CD8-positive, alpha-beta memory T cell (primary cell): ENCODE results near the gene RETN. TPM values are rescaled to one million over a fixed set of nuclear protein-coding genes. Genes with fewer than 3 reads are reported as not detected.
A peak's percentile ranks its signal among the peaks of the same experiment; 100 is the strongest.

Source experiments
- CTCF ChIA-PET: fragments of 350-600 bp; sonication (Branson Sonifier 250); formaldehyde crosslinking; loops from one replicate; lab custom pipeline; 2021; ENCODE audit warnings: antibody characterized with exemption; lab: Charles Lee
- POLR2A ChIA-PET: fragments of 350-600 bp; sonication (Branson Sonifier 250); formaldehyde crosslinking; loops from one replicate; lab custom pipeline; 2021; ENCODE audit warnings: antibody characterized with exemption; lab: Charles Lee
- DNase-seq, 5 donors: peaks; one replicate each; pipeline versions ENCODE4 v3.0.0 to v3.0.0-alpha.2; 2020 to 2022; ENCODE audit warnings: mixed read lengths in 1 of 5
- H3K27ac ChIP-seq: one replicate; pipeline ENCODE4 v1.7.0; 2013; ENCODE audit warnings: low read depth, mild to moderate bottlenecking, low read length, moderate library complexity
- H3K27me3 ChIP-seq: 2 replicates; pipeline ENCODE4 v1.7.0; 2013; ENCODE audit warnings: low read length, mild to moderate bottlenecking; ENCODE audit not compliant: insufficient read depth, poor library complexity, severe bottlenecking
- H3K36me3 ChIP-seq: 2 replicates; pipeline ENCODE4 v1.7.0; 2013; ENCODE audit warnings: mild to moderate bottlenecking, low read length, moderate library complexity; ENCODE audit not compliant: insufficient read depth
- H3K4me1 ChIP-seq: 2 replicates; pipeline ENCODE4 v1.7.0; 2013; ENCODE audit warnings: mild to moderate bottlenecking, low read length, moderate library complexity; ENCODE audit not compliant: insufficient read depth
- H3K4me3 ChIP-seq: 2 replicates; pipeline ENCODE4 v1.7.0; 2013; ENCODE audit warnings: mild to moderate bottlenecking, low read length
- H3K9me3 ChIP-seq: 2 replicates; pipeline ENCODE4 v1.7.0; 2013; ENCODE audit warnings: mild to moderate bottlenecking, low read length
- H3K27ac Mint-ChIP-seq, 8 donors: one replicate each; pipeline ENCODE4 v1.8.0; 2020 to 2021; ENCODE audit warnings: mixed read lengths in 8 of 8, mild to moderate bottlenecking in 6 of 8, inconsistent platforms in 3 of 8, moderate library complexity in 3 of 8
- H3K27me3 Mint-ChIP-seq, 2 donors: one replicate each; pipeline ENCODE4 v1.8.0; 2020 to 2021; ENCODE audit warnings: mixed read lengths in 2 of 2, mild to moderate bottlenecking in 1 of 2, moderate library complexity in 1 of 2
- H3K36me3 Mint-ChIP-seq, 3 donors: one replicate each; pipeline ENCODE4 v1.8.0; 2020 to 2021; ENCODE audit warnings: mixed read lengths in 3 of 3, inconsistent platforms in 1 of 3, mild to moderate bottlenecking in 1 of 3
- H3K4me1 Mint-ChIP-seq, 3 donors: one replicate each; pipeline ENCODE4 v1.8.0; 2020 to 2021; ENCODE audit warnings: mixed read lengths in 3 of 3, inconsistent platforms in 1 of 3, mild to moderate bottlenecking in 1 of 3
- H3K4me3 Mint-ChIP-seq, 7 donors: one replicate each; pipeline ENCODE4 v1.8.0; 2020 to 2021; ENCODE audit warnings: mixed read lengths in 7 of 7, mild to moderate bottlenecking in 6 of 7, moderate library complexity in 4 of 7, inconsistent platforms in 2 of 7
- H3K9me3 Mint-ChIP-seq, 5 donors: one replicate each; pipeline ENCODE4 v1.8.0; 2020 to 2022; ENCODE audit warnings: mixed read lengths in 5 of 5, mild to moderate bottlenecking in 3 of 5, moderate library complexity in 2 of 5, inconsistent platforms in 1 of 5
- polyA plus RNA-seq: library from polyadenylated mRNA; unstranded; fragments of 300-500 nt; fragmentation: Illumina TruSeq; gene quantifications from one replicate; pipeline ENCODE4 v1.2.3, GENCODE V29; 2021
- total RNA-seq, 2 experiments: library from RNA; stranded (reverse); gene quantifications; one replicate each; pipeline ENCODE4 v1.2.3, GENCODE V29; 2021

RETN gene
- total and polyA plus RNA-seq, 3 experiments from 2014 or later: 1.2 TPM; not detected in 2

GRCh38 chr19:7676854-7677253 is 8.0 kb downstream of the RETN start, which contains the start of gene MCEMP1:
Gene MCEMP1, plus strand, starts transcription at chr19:7677090. Its CDS starts 31 bp downstream, at chr19:7677121.
- peak within 1 kb of the TSS in 3 of 7 donors; percentile 15 to 58 (median 54) for H3K4me3 Mint-ChIP-seq
- H3K4me1 Mint-ChIP-seq: peaks cover 27 to 52% (median 43%) of the 10 kb centered on the region in 3 donors
- H3K4me1 ChIP-seq: peaks cover 31% of the 10 kb centered on the region
- no peaks in the 10 kb centered on the region for H3K9me3 Mint-ChIP-seq
- ChIA-PET POLR2A (no interaction called here), CTCF (interaction anchor here (1.0 to 2.2 kb wide), 4 partner anchors 19 to 193 kb away, joined by 3 to 12 read pairs (median 4); no protein-coding TSS in a partner anchor)
- peaks cover 0 to 6% (median 0%) of the 10 kb centered on the region in 3 donors for H3K36me3 Mint-ChIP-seq
- no peak within 1 kb of the TSS for H3K27ac ChIP-seq
- peak within 1 kb of the TSS in 5 of 8 donors; percentile 7 to 92 (median 60) for H3K27ac Mint-ChIP-seq
- H3K9me3 ChIP-seq: no peaks in the 10 kb centered on the region
- DNase-seq: no peak
- H3K4me3 ChIP-seq: no peak within 1 kb of the TSS
- no peaks in the 10 kb centered on the region for H3K36me3 ChIP-seq
- H3K27me3 Mint-ChIP-seq: peaks cover 22 to 52% of the 10 kb centered on the region in 2 donors
- H3K27me3 ChIP-seq: no peaks in the 10 kb centered on the region

- peaks cover 19 to 50% of the 10 kb centered on the region in 2 donors for H3K27me3 Mint-ChIP-seq
- H3K4me1 ChIP-seq: peaks cover 35% of the 10 kb centered on the region
- POLR2A ChIA-PET: no interaction called here
- no peaks in the 10 kb centered on the region for H3K9me3 ChIP-seq
- peaks cover 30 to 59% (median 45%) of the 10 kb centered on the region in 3 donors for H3K4me1 Mint-ChIP-seq
- H3K27ac ChIP-seq: no peak overlapping the region
- no peaks in the 10 kb centered on the region for H3K27me3 ChIP-seq
- CTCF ChIA-PET: interaction anchor here (0.9 to 2.2 kb wide), 3 partner anchors 109 to 124 kb away, joined by 3 to 12 read pairs (median 3); no protein-coding TSS in a partner anchor
- no peaks in the 10 kb centered on the region for H3K9me3 Mint-ChIP-seq
- H3K4me3 ChIP-seq: no peak overlapping the region
- peaks cover 5% of the 10 kb centered on the region for H3K36me3 ChIP-seq
- H3K36me3 Mint-ChIP-seq: peaks cover 0 to 11% (median 0%) of the 10 kb centered on the region in 3 donors
- peak overlapping the region in 3 of 8 donors; percentile 43 to 60 (median 57) for H3K27ac Mint-ChIP-seq
- H3K4me3 Mint-ChIP-seq: peak overlapping the region in 3 of 7 donors; percentile 27 to 58 (median 37)
- no peak for DNase-seq
Observed at GRCh38 chr19:7677669-7678311, 8.9 kb downstream of the RETN start.

- ChIA-PET CTCF (interaction anchor here (0.7 to 2.2 kb wide), 3 partner anchors 10 to 120 kb away, joined by 3 to 12 read pairs (median 3); no protein-coding TSS in a partner anchor), POLR2A (no interaction called here)
- Histone ChIP-seq H3K27ac (no peak overlapping the region), H3K4me3 (no peak overlapping the region), H3K27me3 (no peaks in the 10 kb centered on the region), H3K9me3 (no peaks in the 10 kb centered on the region), H3K36me3 (peaks cover 6% of the 10 kb centered on the region), H3K4me1 (peaks cover 35% of the 10 kb centered on the region)
- H3K27me3 Mint-ChIP-seq: peaks cover 14 to 37% of the 10 kb centered on the region in 2 donors
- H3K27ac Mint-ChIP-seq: peak overlapping the region; percentile 39 to 92 (median 78)
- no peaks in the 10 kb centered on the region for H3K9me3 Mint-ChIP-seq
- H3K4me1 Mint-ChIP-seq: peaks cover 32 to 60% (median 43%) of the 10 kb centered on the region in 3 donors
- peak; percentile 38 to 82 (median 60) for DNase-seq
- peaks cover 0 to 17% (median 2%) of the 10 kb centered on the region in 3 donors for H3K36me3 Mint-ChIP-seq
- peak overlapping the region; percentile 54 to 86 (median 74) for H3K4me3 Mint-ChIP-seq
Observed at GRCh38 chr19:7678971-7679751, 10.3 kb downstream of the RETN start.

- peak overlapping the region; percentile 69 to 92 (median 86) for H3K27ac Mint-ChIP-seq
- H3K4me3 ChIP-seq: peak overlapping the region; percentile 83
- H3K9me3 Mint-ChIP-seq: no peaks in the 10 kb centered on the region
- peaks cover 0 to 17% (median 2%) of the 10 kb centered on the region in 3 donors for H3K36me3 Mint-ChIP-seq
- H3K9me3 ChIP-seq: no peaks in the 10 kb centered on the region
- H3K36me3 ChIP-seq: peaks cover 6% of the 10 kb centered on the region
- peaks cover 35% of the 10 kb centered on the region for H3K4me1 ChIP-seq
- H3K27ac ChIP-seq: peak overlapping the region; percentile 82
- H3K4me3 Mint-ChIP-seq: peak overlapping the region; percentile 54 to 86 (median 81)
- H3K4me1 Mint-ChIP-seq: peaks cover 30 to 58% (median 39%) of the 10 kb centered on the region in 3 donors
- DNase-seq: no peak
- ChIA-PET POLR2A (interaction anchor here (0.6 to 1.6 kb wide), 3 partner anchors 42 to 190 kb away, joined by 3 to 5 read pairs (median 4); partner anchors contain the start of genes PET100, STXBP2 and XAB2), CTCF (interaction anchor here (0.8 to 3.2 kb wide), 30 partner anchors 9 to 578 kb away, joined by 3 to 61 read pairs (median 5); partner anchors contain the start of genes PET100, RETN and STXBP2)
- no peaks in the 10 kb centered on the region for H3K27me3 ChIP-seq
- peaks cover 11 to 32% of the 10 kb centered on the region in 2 donors for H3K27me3 Mint-ChIP-seq
Observed at GRCh38 chr19:7679771-7680605, 11.1 kb downstream of the RETN start.

GRCh38 chr19:7680606-7681339 is 11.9 kb downstream of the RETN start, which contains the start of gene TRAPPC5:
Gene TRAPPC5, plus strand, starts transcription at chr19:7680833. Its CDS starts 1,421 bp downstream, at chr19:7682254.
- ChIA-PET CTCF (interaction anchor here (0.6 to 3.2 kb wide), 51 partner anchors 9 to 581 kb away, joined by 3 to 61 read pairs (median 4); partner anchors contain the start of genes PET100, RETN and STXBP2), POLR2A (interaction anchor here (0.6 to 1.6 kb wide), 7 partner anchors 25 to 331 kb away, joined by 3 to 5 read pairs (median 3); partner anchors contain the start of genes MAP2K7, PET100, STXBP2 and XAB2)
- peaks cover 6% of the 10 kb centered on the region for H3K36me3 ChIP-seq
- Mint-ChIP-seq H3K27ac (peak within 1 kb of the TSS; percentile 81 to 97 (median 92)), H3K27me3 (peaks cover 12 to 30% of the 10 kb centered on the region in 2 donors), H3K4me1 (peaks cover 30 to 57% (median 37%) of the 10 kb centered on the region in 3 donors), H3K9me3 (no peaks in the 10 kb centered on the region), H3K36me3 (peaks cover 0 to 24% (median 2%) of the 10 kb centered on the region in 3 donors), H3K4me3 (peak within 1 kb of the TSS; percentile 86 to 96 (median 86))
- H3K4me3 ChIP-seq: peak within 1 kb of the TSS; percentile 83
- peaks cover 35% of the 10 kb centered on the region for H3K4me1 ChIP-seq
- DNase-seq: peak; percentile 81 to 88 (median 82)
- no peaks in the 10 kb centered on the region for H3K27me3 ChIP-seq
- H3K27ac ChIP-seq: peak within 1 kb of the TSS; percentile 82
- no peaks in the 10 kb centered on the region for H3K9me3 ChIP-seq

- Histone ChIP-seq H3K27ac (peak overlapping the region; percentile 82), H3K4me3 (peak overlapping the region; percentile 83), H3K4me1 (peaks cover 31% of the 10 kb centered on the region), H3K36me3 (peaks cover 6% of the 10 kb centered on the region), H3K9me3 (no peaks in the 10 kb centered on the region), H3K27me3 (no peaks in the 10 kb centered on the region)
- Mint-ChIP-seq H3K4me1 (peaks cover 26 to 49% (median 34%) of the 10 kb centered on the region in 3 donors), H3K27ac (peak overlapping the region; percentile 81 to 97 (median 89)), H3K36me3 (peaks cover 0 to 24% (median 2%) of the 10 kb centered on the region in 3 donors), H3K27me3 (peaks cover 8 to 23% of the 10 kb centered on the region in 2 donors), H3K9me3 (no peaks in the 10 kb centered on the region), H3K4me3 (peak overlapping the region; percentile 86 to 96 (median 86))
- ChIA-PET CTCF (interaction anchor here (0.6 to 3.2 kb wide), 48 partner anchors 8 to 582 kb away, joined by 3 to 61 read pairs (median 4); partner anchors contain the start of genes PET100, RETN and STXBP2), POLR2A (interaction anchor here (0.8 to 1.6 kb wide), 6 partner anchors 25 to 331 kb away, joined by 3 to 5 read pairs (median 3); partner anchors contain the start of genes MAP2K7 and STXBP2)
- DNase-seq: peak; percentile 70 to 86 (median 74)
Observed at GRCh38 chr19:7681340-7682174, 12.7 kb downstream of the RETN start.
